Right atrium auricular region (tissue), 2 donors: ENCODE measurements around the gene IL24. TPM values are rescaled to one million over a fixed set of nuclear protein-coding genes. Genes with fewer than 3 reads are reported as not detected.

ENCODE experiments used
- DNase-seq: peaks from one replicate; pipeline ENCODE4 v3.0.0-alpha.2; 2019; ENCODE audit warnings: low spot score
- H3K27ac ChIP-seq, 2 donors: fragments of 200-600 bp; sonication (generic); 1 replicate in 1 of 2; 2 replicates in 1 of 2; pipeline ENCODE4 v1.5.1; 2016 to 2019
- H3K27me3 ChIP-seq, 2 donors: fragments of 200-600 bp; sonication (generic); one replicate each; pipeline versions ENCODE4 v1.5.1 to v1.6.0; 2017 to 2019
- H3K36me3 ChIP-seq: fragments of 200-600 bp; sonication (generic); one replicate; pipeline ENCODE4 v1.5.1; 2016
- H3K4me1 ChIP-seq, 2 donors: fragments of 200-600 bp; sonication (generic); one replicate each; pipeline versions ENCODE4 v1.5.1 to v1.6.0; 2017 to 2019
- H3K4me3 ChIP-seq, 2 donors: fragments of 200-600 bp; sonication (generic); 1 replicate in 1 of 2; 2 replicates in 1 of 2; pipeline ENCODE4 v1.5.1; 2017 to 2019; ENCODE audit warnings: mild to moderate bottlenecking in 1 of 2, moderate library complexity in 1 of 2
- H3K9me3 ChIP-seq, 2 donors: fragments of 200-600 bp; sonication (generic); one replicate each; pipeline ENCODE4 v1.5.1; 2019
- total RNA-seq, 2 donors: library from RNA; depleted of rRNA; stranded (reverse); fragments of >200 nt; gene quantifications; one replicate each; pipeline ENCODE4 v1.1.0, GENCODE V29; 2016
- TF ChIP-seq, protein P1 (sequence below), 2 donors: fragments of 200-600 bp; sonication (generic); IDR thresholded peaks; one replicate each; pipeline ENCODE4 v1.5.1; 2019; ENCODE audit warnings: antibody characterized with exemption in 2 of 2

Gene IL24
- total RNA-seq, 2 donors from 2014 or later: 1.1 TPM; not detected in 1

GRCh38 chr1:206940588-206940936 lies 43.3 kb downstream of the IL24 start:
- Histone ChIP-seq H3K9me3 (no peaks in the 10 kb centered on the region), H3K27ac (no peak overlapping the region), H3K36me3 (no peaks in the 10 kb centered on the region), H3K4me1 (no peaks in the 10 kb centered on the region), H3K4me3 (no peak overlapping the region), H3K27me3 (no peaks in the 10 kb centered on the region)
- no peak for DNase-seq
- TF ChIP-seq, protein P1, sequence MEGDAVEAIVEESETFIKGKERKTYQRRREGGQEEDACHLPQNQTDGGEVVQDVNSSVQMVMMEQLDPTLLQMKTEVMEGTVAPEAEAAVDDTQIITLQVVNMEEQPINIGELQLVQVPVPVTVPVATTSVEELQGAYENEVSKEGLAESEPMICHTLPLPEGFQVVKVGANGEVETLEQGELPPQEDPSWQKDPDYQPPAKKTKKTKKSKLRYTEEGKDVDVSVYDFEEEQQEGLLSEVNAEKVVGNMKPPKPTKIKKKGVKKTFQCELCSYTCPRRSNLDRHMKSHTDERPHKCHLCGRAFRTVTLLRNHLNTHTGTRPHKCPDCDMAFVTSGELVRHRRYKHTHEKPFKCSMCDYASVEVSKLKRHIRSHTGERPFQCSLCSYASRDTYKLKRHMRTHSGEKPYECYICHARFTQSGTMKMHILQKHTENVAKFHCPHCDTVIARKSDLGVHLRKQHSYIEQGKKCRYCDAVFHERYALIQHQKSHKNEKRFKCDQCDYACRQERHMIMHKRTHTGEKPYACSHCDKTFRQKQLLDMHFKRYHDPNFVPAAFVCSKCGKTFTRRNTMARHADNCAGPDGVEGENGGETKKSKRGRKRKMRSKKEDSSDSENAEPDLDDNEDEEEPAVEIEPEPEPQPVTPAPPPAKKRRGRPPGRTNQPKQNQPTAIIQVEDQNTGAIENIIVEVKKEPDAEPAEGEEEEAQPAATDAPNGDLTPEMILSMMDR (IDR thresholded peaks at IDR 0.05): no peak

DNA sequence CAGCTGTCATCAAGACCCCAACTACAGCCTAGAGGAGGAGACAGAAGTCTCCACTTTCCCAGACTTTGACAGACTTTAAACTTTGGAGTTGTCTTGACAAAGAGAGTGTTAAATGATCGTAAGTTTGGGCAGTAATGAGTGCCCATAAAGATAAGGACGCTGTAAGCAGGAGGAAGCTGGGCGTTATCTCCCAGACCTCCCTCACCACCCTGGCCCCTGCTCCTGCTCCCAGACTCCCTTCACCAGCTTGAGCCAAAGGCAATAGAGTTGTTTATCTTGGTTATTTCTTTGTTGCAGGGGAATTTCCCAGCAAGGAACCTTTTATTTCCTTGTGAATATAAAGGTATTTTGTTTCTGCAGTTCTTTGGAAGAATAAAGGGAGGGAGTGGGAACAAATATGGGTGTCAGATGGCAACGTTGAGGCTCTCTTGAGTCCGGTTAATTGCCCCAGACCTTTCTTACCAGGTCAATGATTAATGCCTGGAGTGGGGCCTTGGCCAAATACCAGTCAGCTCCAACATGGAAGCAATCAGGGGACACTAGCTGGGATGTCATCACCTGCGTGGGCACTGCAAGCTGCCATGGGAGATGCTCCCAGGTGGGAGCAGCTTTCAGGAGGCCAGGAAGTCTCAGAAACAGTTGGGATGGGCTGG lies 44.6 kb downstream of the IL24 start:
- no peaks in the 10 kb centered on the region for H3K4me1 ChIP-seq
- TF ChIP-seq, protein P1 (IDR thresholded peaks at IDR 0.05): no peak
- H3K36me3 ChIP-seq: no peaks in the 10 kb centered on the region
- DNase-seq: no peak
- H3K27me3 ChIP-seq: no peaks in the 10 kb centered on the region
- H3K4me3 ChIP-seq: no peak overlapping the region
- H3K9me3 ChIP-seq: no peaks in the 10 kb centered on the region
- no peak overlapping the region for H3K27ac ChIP-seq

DNA sequence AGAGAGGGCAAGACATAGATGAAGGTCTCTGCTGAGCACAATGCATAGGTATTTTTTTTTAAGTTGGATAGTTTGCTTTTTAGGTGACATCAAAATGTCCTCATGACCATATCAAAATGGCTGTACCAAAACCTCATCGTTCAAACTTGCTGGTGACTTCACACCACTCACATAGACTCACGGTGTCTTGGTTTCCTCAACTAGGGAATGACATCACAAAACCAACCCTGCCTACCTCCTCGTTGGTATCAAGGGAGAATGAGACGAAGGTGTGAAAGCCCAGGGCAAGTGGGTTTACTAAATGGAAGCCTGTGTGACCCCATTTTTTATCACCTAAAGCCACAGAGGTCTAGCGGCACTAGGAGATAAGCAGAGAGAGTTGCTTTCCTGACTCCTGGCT lies 47.5 kb downstream of the IL24 start:
- Histone ChIP-seq H3K4me1 (no peaks in the 10 kb centered on the region), H3K27me3 (no peaks in the 10 kb centered on the region), H3K36me3 (no peaks in the 10 kb centered on the region), H3K4me3 (no peak overlapping the region), H3K27ac (no peak overlapping the region), H3K9me3 (no peaks in the 10 kb centered on the region)
- no peak for DNase-seq
- TF ChIP-seq, protein P1 (IDR thresholded peaks at IDR 0.05): no peak

- Histone ChIP-seq H3K36me3 (no peaks in the 10 kb centered on the region), H3K4me3 (no peak overlapping the region), H3K27ac (no peak overlapping the region), H3K4me1 (no peaks in the 10 kb centered on the region), H3K9me3 (no peaks in the 10 kb centered on the region), H3K27me3 (no peaks in the 10 kb centered on the region)
- TF ChIP-seq, protein P1 (IDR thresholded peaks at IDR 0.05): no peak
- no peak for DNase-seq
These were observed 48.5 kb downstream of the IL24 start for GRCh38 chr1:206945779-206946178.

GRCh38 chr1:206946261-206946660 lies 49.0 kb downstream of the IL24 start, which contains the start of gene PIGR:
Gene PIGR (minus strand): TSS chr1:206946466. CDS start chr1:206940531, 5,935 bp downstream.
- no peaks in the 10 kb centered on the region for H3K36me3 ChIP-seq

More at GRCh38 chr1:206946261-206946660, 49.0 kb downstream of the IL24 start, which contains the start of gene PIGR:
- no peak within 1 kb of the TSS for H3K27ac ChIP-seq
- no peaks in the 10 kb centered on the region for H3K9me3 ChIP-seq
- H3K4me1 ChIP-seq: no peaks in the 10 kb centered on the region
- H3K4me3 ChIP-seq: no peak within 1 kb of the TSS
- DNase-seq: no peak
- TF ChIP-seq, protein P1 (IDR thresholded peaks at IDR 0.05): no peak
- H3K27me3 ChIP-seq: no peaks in the 10 kb centered on the region
